Uterus (tissue), 2 donors: ENCODE data around the gene BTG4.

Experiments
- CTCF ChIP-seq, 4 experiments: fragments of 200-600 bp in 2 of 4; fragments of 450-650 bp in 2 of 4; sonication (generic) in 2 of 4; IDR thresholded peaks; one replicate each; pipeline ENCODE4 v1.5.1; 2016 to 2019; ENCODE audit warnings: antibody characterized with exemption in 4 of 4, mild to moderate bottlenecking in 2 of 4, moderate library complexity in 1 of 4
- POLR2A ChIP-seq, 2 donors: fragments of 450-650 bp; IDR thresholded peaks; one replicate each; pipeline ENCODE4 v1.6.1; 2016; ENCODE audit warnings: antibody characterized with exemption in 2 of 2, mild to moderate bottlenecking in 1 of 2, moderate library complexity in 1 of 2

DNA sequence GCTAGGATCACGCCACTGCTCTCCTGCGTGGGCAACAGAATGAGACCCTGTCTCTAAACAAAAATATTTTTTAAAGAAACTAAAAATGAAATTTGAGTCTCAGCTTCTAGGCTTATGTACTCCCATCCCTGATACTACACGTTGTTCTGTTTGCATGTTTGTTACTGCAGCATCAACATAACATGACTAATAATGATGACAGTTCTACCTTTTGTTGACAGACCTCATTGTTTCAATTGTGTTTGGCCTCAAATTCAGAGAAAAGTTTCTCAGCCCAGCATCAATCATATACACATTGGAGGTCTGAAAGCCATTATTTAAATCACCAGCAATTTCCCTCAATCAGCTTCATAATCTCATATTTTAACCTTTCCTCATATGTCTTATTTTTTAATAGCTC, 49.1 kb upstream of the BTG4 start:
- no peak for TF ChIP-seq CTCF (IDR thresholded peaks at IDR 0.05)
- TF ChIP-seq POLR2A (IDR thresholded peaks at IDR 0.05), result no peak
